NCI-H345 treated with DMSO at 0.1 percent for 48 hours (cell line): Measurements from ENCODE around the gene RAB27A.
A peak's percentile ranks its signal among the peaks of the same experiment; 100 is the strongest.

Experiments used
- DNase-seq: peaks from one replicate; lab custom pipeline; 2025; ENCODE audit not compliant: unreplicated experiment; lab: John Stamatoyannopoulos, UW

RAB27A gene

GRCh38 chr15:55230051-55230670 lies 59.5 kb downstream of the RAB27A start:
- DNase-seq, result no peak

GRCh38 chr15:55226127-55226526 lies 63.5 kb downstream of the RAB27A start:
- DNase-seq, result no peak

DNA sequence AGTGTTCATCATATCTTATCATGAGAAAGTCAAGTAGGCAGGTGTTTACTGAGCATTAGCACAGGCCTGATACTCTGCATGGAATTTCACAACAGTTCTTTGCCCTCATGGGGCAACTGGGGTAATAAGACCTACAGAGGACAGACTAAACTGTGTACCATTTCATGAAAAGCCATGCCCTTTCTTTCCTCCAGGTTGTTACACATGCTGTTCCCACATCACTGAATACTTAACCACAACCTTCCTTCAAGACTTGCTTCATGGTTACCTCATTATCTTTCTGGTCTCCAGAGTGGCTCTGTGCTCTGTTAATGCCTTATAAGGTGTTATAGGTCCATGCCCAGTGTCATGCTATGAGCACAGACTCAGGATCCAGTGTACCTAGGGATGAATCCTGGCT lies 64.7 kb downstream of the RAB27A start:
- no peak for DNase-seq

DNA sequence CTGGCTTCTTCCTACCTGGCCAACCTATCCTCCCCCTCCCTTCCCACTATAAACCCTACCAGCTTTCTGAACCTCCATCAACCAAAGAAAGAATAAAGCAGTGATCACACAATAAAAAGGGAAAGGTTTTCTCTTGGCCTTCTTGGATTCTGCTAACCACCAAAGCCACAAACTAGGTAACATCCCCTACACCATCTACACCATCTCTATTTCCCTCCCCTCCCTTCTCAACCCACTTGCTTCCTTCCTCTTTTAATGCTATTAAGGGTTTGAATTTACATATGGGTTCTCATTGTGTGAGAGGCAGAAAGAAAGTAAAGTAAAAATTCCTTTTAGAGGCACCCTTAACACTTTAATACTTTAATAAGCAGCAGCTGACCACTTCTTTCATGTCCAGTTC lies 67.0 kb downstream of the RAB27A start:
- no peak for DNase-seq

- no peak for DNase-seq
Measured at GRCh38 chr15:55221090-55222011, 68.3 kb downstream of the RAB27A start.

DNA sequence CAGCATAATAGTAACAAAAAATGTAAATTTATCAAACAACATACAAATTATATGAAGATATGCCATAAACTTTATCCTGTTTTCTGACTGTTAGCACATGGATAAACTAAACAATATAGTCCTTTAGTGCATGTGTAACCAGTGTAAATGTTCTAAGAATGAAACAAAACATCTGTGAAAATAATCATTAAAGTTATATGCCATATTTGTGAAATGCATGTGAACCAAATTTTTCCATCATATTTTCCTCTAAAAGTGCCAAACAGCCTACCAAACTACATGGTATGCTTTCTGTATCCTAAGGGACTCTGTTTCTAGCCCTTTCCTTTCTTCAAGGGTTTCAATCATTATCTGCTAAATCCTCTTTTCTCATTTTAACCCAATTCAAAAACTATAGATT lies 69.0 kb downstream of the RAB27A start:
- no peak for DNase-seq

DNA sequence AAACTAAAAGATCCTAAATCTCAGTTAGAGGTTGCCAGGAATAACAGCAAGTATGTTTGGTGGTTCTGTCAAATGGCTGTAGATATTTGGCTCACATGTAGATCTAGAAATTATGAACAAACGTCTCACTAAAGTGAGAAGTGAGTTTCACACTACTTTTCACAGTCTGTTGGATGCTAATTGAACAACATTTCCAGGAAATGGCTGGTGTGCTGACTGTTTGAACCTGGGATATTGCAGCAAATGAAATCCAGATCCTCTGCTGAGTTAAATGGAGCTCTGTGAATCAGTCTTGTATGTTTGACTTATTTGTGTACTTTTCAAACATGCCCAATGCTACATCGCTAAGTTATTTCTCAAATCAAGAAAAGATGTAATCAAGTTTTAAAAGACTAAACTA lies 71.6 kb downstream of the RAB27A start:
- no peak for DNase-seq

DNA sequence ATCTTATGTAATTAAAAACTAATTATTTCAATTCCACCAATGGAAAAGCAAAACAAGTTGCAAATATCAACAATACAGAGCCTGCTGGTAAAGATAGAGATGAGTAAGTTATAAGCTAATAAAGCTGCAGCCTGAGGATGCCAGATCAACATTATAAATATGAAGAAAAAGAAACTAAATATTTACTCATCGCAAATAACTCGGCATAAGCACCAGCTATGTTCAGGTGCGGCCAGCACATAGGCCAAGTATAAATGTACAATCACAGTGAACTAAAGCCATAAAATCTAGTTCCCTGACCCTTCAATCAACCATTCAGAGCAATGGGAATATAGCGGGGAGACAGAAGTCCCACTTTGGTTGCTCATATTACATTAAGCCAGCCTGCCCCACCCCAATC lies 85.1 kb downstream of the RAB27A start:
- no peak for DNase-seq

GRCh38 chr15:55202206-55202605 lies 87.4 kb downstream of the RAB27A start:
- no peak for DNase-seq

GRCh38 chr15:55198706-55199105 lies 90.9 kb downstream of the RAB27A start:
- no peak for DNase-seq

- DNase-seq, result no peak
Measured at GRCh38 chr15:55197719-55198118, 91.9 kb downstream of the RAB27A start.

- no peak for DNase-seq
Measured at GRCh38 chr15:55197362-55197705, 92.3 kb downstream of the RAB27A start.

DNA sequence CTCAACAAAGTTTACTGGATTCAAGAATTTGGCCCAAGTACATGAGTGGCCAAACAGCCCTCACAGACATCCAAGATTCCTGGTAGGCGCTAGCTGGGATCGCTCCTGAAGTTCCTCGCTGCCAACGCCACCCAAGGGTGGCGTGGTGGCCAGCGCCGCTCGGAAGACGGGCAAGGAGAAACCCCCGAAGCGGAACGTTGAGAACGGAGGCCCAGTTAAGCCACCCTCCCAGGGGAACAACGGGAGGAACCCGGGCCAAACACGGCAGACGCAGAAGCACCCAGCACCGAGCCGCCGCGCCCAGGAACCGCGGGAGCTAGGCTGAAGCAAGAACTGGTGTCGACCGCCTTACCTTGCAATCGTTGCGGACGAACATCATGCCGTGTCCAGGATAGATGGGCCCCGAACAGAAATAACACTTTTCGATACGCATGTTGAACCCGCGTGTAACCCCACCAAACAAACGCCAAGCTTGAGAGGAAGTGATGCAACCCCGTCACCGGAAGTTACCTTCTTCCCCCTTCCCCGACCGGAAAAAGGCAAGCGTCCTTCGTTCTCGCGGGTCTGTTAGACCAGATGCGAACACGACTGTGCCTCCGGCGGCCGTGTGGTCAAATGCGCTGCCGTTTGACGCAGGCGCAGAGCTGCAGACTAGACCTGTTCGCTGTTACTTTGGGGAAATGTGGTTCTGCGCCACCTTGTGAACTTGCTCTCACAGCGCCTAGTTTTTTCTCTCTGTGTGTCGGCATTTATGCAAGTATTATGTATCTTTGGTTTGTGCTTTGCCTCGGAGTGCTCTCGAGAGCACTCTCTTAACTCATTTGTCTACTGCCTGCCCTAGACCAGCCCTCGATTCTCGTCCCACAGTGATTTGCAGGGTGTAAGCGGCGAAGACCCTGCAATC lies 92.9 kb downstream of the RAB27A start, which contains the start of gene RSL24D1:
RSL24D1 (minus strand) TSS at position 484 of the 904 bp plus-strand sequence; CDS start at position 433, 51 bp downstream.
- DNase-seq, result peak; percentile 77

DNA sequence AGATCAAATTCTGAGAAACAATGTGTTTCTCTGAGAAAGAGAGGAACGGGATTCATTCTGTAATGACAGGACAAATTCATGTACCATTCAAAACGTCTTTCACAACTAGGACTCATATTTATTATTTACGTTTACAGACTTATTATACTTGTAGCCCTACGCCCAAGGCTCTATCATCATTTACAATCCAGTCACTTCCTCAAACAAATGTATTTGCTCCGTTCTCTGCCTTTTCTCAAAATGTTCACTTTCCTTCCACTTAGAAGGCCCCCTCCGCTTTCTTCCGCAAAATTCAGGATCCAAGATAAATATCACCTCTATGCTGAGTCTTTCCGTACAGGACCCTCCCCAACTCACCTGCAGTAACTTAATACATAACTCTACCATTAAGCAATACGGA lies 93.6 kb downstream of the RAB27A start:
- peak; percentile 0 for DNase-seq

DNA sequence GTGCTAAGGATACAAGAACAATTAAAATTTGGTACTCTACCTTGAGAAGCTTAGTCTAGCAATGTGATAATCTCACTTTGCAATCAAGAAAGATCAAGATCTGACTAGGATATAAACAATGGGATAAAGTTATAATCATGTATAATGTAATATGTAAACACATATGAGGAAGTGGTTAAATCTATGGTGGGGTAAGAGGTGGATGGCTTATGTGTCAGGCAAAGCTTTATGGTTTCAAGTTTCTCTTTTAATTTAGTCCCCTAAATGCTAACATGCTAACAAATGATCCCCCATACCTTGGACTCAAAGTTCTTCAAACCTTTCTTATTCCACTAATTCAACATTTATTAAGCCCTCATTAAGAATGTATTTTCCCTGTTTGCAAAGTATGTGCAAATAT lies 95.4 kb downstream of the RAB27A start:
- DNase-seq, result no peak

- no peak for DNase-seq
Measured at GRCh38 chr15:55186331-55186730, 103.3 kb downstream of the RAB27A start.

- DNase-seq, result no peak
Measured at GRCh38 chr15:55183679-55184078, 105.9 kb downstream of the RAB27A start.

GRCh38 chr15:55179141-55179540 lies 110.5 kb downstream of the RAB27A start:
- DNase-seq, result no peak

DNA sequence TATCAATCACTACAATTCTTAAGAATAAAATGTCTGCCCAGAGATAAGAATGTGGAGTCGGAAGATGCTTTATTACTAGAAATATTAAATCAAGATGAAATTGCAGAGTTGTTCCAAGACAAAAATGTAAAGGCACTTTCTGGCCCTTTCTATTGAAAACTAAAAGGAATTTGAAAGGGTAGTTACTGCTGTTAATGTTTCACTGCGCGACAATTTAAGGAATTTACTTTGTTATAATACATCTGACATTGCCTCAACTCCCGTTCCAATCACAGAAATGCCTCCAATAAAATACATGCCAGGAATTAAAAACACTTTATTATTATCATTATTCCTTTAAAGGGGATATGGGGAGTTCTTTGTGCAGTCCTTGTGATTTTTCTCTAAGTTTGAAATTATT lies 119.3 kb downstream of the RAB27A start:
- no peak for DNase-seq

- peak; percentile 11 for DNase-seq
Measured at GRCh38 chr15:55168350-55168974, 121.2 kb downstream of the RAB27A start.

GRCh38 chr15:55164284-55164683 lies 125.3 kb downstream of the RAB27A start:
- no peak for DNase-seq
